GM18951 (cell line): Measurements from ENCODE around the gene PRAMEF7.
"Not testable (repeated sequence)": the region's sequence is repeated elsewhere in the genome, so short reads cannot be mapped to it uniquely, and the experiment has no call there.

ENCODE experiments used
- in situ Hi-C: fragments of 300-500 bp; cut with MboI; formaldehyde crosslinking; loops from one replicate; pipeline ENCODE4 v1.12.0; 2022; ENCODE audit warnings: low sequenced_read_pairs, mixed read lengths, inconsistent platforms; ENCODE audit not compliant: unreplicated experiment

PRAMEF7 gene

DNA sequence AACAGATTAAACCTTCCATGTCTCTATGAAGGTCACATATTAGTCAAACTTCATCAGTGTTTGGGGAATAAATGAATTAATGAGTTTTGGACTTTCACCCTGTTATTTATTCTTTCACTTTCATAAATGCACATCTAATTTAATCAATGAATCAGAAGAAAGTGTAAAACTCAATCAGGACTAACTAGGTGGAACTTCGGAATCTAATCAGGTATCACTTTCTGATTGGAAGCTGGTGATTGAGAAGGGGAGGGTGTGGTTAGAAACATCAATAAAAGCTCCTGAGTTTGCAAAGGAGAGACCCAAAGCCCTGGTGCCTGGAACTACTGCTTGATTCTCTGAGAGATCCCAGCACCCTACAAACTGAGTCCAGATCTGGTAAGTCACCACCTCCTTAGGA, at the start of gene PRAMEF7:
Gene PRAMEF7, plus strand, starts transcription at position 301 of the 400 bp plus-strand sequence. CDS start 1,083 bp downstream, outside the sequence.
- in situ Hi-C loops: not testable (repeated sequence)

DNA sequence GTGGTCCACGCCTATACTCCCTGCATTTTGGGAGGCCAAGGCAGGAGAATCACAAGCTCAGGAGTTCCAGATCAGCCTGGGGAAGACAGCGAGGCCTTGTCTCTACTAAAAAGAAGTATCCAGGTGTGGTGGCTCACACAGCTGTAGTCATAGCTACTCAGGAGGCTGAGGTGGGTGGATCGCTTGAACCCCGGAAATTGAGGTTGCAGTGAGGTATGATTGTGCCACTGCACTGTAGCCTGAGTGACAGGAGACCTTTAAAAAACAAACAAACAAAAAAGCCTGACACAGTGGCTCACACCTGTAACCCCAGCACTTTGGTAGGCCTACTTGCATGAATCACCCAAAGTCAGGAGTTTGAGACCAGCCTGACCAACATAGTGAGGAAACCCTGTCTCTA, 38.0 kb upstream of the PRAMEF7 start:
- in situ Hi-C loops: not testable (repeated sequence)

DNA sequence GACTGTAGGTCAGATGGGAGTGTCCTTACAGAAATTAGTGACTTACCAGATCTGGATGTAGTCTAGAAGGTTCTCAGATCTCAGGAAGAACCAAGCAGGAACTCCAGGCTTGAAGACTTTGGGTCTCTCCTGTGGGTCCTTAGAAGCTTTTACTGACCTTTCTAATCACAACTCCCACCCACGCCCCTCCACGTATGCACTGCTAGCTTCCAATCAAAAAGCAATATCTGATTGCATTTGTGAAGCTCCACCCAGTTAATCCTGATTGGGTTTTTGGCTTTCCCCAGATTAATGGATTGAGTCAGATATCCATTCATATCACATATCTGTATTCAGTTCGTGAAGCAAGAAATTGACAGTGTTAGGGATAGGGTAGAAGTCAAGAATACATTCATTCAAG, 30.3 kb upstream of the PRAMEF7 start, which contains the start of gene PRAMEF4:
Gene PRAMEF4, minus strand, starts transcription at position 101 of the 400 bp plus-strand sequence. CDS start 2,807 bp downstream, outside the sequence.
- in situ Hi-C loops: not testable (repeated sequence)

DNA sequence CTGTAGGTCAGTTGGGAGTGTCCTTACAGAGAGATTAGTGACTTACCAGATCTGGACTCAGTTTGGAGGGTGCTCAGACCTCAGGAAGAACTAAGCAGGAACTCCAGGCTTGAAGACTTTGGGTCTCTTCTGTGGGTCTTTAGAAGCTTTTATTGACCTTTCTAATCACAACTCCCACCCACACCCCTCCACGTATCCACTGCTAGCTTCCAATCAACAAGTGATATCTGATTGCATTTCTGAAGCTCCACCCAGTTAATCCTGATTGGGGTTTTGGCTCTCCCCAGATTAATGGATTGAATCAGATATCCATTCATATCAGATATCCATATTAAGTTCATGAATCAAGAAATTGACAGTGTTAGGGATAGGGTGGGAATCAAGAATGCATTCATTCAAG, 18.2 kb upstream of the PRAMEF7 start, which contains the start of gene PRAMEF10:
Gene PRAMEF10, minus strand, starts transcription at position 101 of the 400 bp plus-strand sequence. CDS start 2,423 bp downstream, outside the sequence.
- in situ Hi-C loops: not testable (repeated sequence)

DNA sequence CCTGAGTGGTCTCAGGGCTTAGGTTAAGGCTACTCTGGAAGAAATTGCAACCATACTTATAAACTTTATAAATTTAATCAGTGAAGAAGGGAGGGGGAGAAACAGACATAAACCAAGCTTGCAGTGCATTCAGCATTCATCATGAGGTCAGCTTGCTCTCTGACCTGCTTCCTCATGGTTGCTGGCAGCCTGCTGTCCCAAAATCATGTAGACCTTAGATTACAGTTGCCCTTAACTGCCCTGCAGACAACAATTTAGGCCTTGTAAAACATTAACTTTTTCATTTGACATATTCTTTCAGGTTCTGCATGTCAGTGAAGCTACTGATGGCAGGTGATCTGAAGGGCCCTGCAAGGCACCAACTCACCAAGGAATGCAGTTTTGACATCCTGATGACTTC, 17.2 kb upstream of the PRAMEF7 start:
- in situ Hi-C loops: not testable (repeated sequence)

DNA sequence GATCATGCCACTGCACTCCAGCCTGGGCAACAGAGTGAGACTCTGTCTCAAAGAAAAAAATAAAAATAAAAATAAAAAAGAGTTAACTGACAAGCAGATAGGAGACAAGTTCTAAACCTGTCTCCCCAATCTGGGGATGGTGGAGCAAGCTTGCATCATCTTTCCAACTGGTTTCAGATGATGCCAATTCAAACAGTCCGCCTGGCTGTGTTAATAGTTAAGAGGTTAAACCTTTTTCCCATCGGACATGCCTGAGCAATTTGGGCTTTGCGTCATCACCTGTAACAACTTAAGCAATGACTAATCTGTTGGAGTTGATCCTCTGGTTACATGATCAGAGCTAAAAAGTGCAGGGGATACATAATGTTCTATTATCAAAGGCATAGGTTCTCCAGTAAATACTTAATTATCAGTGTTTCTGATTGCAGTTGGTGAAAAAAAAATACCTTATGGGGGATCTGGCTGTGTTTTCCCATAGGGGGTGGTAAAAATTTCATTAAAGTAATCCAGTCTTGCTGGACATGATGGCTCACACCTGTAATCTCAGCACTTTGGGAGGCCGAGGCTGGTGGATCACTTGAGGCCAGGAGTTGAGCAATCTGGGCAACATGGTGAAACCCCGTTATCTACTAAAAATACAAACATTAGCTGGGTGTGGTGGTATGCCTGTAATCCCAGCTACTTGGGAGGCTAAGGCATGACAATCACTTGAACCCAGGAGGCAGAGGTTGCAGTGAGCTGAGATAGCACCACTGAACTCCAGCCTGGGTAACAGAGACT, 12.4 kb upstream of the PRAMEF7 start:
- in situ Hi-C loops: not testable (repeated sequence)

DNA sequence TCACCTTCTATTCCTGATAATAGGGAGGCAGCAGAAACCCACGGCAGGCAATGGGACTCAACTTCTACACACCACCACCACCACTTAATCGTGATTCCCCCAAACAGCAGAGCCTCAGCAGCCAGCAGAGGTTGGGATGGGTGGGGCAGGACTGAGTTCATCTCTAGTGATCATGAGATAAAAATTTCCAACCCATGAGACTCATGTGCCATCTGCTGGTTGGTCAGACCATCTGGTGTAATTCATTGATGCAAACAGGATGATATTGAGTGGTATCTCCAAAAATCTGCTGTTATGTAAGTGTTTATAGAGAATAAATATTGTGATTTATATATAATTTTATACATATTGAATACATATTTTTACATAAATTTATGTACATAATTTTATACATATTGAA, 5.3 kb downstream of the PRAMEF7 start:
- in situ Hi-C loops: not testable (repeated sequence)

DNA sequence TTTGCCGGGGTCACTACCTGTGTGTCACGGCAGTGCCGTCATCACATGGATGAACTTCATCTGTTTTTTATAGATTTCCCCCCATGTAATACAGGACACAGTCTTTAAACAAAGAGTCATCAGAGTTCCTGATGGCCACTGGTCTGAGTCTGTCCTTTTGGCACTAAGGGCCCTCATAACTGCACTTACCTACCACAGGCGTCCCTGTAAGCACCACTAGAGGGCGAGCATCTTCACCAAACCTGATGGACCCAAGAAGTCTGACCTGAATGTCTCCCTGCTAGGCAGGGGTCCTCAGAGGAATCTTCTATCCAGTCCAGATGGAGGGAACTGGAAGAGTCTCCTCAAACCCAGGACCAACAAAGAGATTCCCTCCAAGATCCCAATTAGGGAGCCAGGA, 8.0 kb downstream of the PRAMEF7 start:
- in situ Hi-C loops: not testable (repeated sequence)

DNA sequence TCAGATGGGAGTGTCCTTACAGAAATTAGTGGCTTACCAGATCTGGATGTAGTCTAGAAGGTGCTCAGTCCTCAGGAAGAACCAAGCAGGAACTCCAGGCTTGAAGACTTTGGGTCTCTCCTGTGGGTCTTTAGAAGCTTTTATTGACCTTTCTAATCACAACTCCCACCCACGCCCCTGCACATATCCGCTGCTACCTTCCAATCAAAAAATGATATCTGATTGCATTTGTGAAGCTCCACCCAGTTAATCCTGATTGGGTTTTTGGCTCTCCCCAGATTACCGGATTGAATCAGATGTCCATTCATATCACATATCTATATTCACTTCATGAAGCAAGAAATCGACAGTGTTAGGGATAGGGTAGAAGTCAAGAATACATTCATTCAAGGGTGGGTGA, 31.1 kb downstream of the PRAMEF7 start, which contains the start of gene PRAMEF6:
Gene PRAMEF6, minus strand, starts transcription at position 101 of the 400 bp plus-strand sequence. CDS start 5,062 bp downstream, outside the sequence.
- in situ Hi-C loops: loop anchor here (25.0 kb wide), 1 partner anchor 290 kb away; the partner anchor contains the start of gene PRAMEF18
